HG03565 (cell line): ENCODE results near the gene ERLEC1.
"Not testable (repeated sequence)": the region's sequence is repeated elsewhere in the genome, so short reads cannot be mapped to it uniquely, and the experiment has no call there.

Source experiments
- ATAC-seq: cut with Tn5 transposase; IDR thresholded peaks from one replicate; pipeline ENCODE4 v1.9.1; 2021; ENCODE audit warnings: mild to moderate bottlenecking, moderate library complexity; ENCODE audit not compliant: unreplicated experiment

The ERLEC1 gene

GRCh38 chr2:53829273-53829979 is 42.6 kb downstream of the ERLEC1 start:
- no peak for ATAC-seq

GRCh38 chr2:53829980-53830290 is 43.1 kb downstream of the ERLEC1 start:
- ATAC-seq, result not testable (repeated sequence)

GRCh38 chr2:53840580-53840979 is 53.7 kb downstream of the ERLEC1 start:
- ATAC-seq, result no peak

- ATAC-seq, result not testable (repeated sequence)
Measured at GRCh38 chr2:53841651-53842050, 54.8 kb downstream of the ERLEC1 start.

- no peak for ATAC-seq
Measured at GRCh38 chr2:53842891-53843290, 56.0 kb downstream of the ERLEC1 start.

GRCh38 chr2:53843595-53843994 is 56.8 kb downstream of the ERLEC1 start:
- ATAC-seq, result no peak

GRCh38 chr2:53848062-53848461 is 61.2 kb downstream of the ERLEC1 start:
- ATAC-seq, result no peak

- not testable (repeated sequence) for ATAC-seq
Measured at GRCh38 chr2:53851052-53851757, 64.4 kb downstream of the ERLEC1 start.

GRCh38 chr2:53852532-53852931 is 65.7 kb downstream of the ERLEC1 start:
- ATAC-seq, result no peak

- ATAC-seq, result peak; percentile 68
Measured at GRCh38 chr2:53854678-53855077, 67.8 kb downstream of the ERLEC1 start.

GRCh38 chr2:53856272-53856671 is 69.4 kb downstream of the ERLEC1 start:
- no peak for ATAC-seq

GRCh38 chr2:53859206-53860181 is 72.7 kb downstream of the ERLEC1 start, which contains the start of gene GPR75:
Gene GPR75 (minus strand): TSS chr2:53859967. CDS start chr2:53854756, 5,211 bp downstream.
- no peak for ATAC-seq

GRCh38 chr2:53861824-53862223 is 75.0 kb downstream of the ERLEC1 start:
- no peak for ATAC-seq

- ATAC-seq, result no peak
Measured at GRCh38 chr2:53863538-53864227, 76.8 kb downstream of the ERLEC1 start.

- no peak for ATAC-seq
Measured at GRCh38 chr2:53865264-53865663, 78.4 kb downstream of the ERLEC1 start.

GRCh38 chr2:53865962-53866361 is 79.1 kb downstream of the ERLEC1 start:
- no peak for ATAC-seq

GRCh38 chr2:53867169-53867568 is 80.3 kb downstream of the ERLEC1 start:
- no peak for ATAC-seq

- ATAC-seq, result no peak
Measured at GRCh38 chr2:53867773-53868172, 80.9 kb downstream of the ERLEC1 start.
